CD4-positive, alpha-beta memory T cell (primary cell): Measurements from ENCODE around the gene CUL4A. TPM values are rescaled to one million over a fixed set of nuclear protein-coding genes. Genes with fewer than 3 reads are reported as not detected.
A peak's percentile ranks its signal among the peaks of the same experiment; 100 is the strongest.

Experiments used
- CTCF ChIA-PET: fragments of 350-600 bp; sonication (Branson Sonifier 250); formaldehyde crosslinking; loops from one replicate; lab custom pipeline; 2021; ENCODE audit warnings: inconsistent platforms; ENCODE audit not compliant: partially characterized antibody; lab: Charles Lee
- POLR2A ChIA-PET: fragments of 350-600 bp; sonication (Branson Sonifier 250); formaldehyde crosslinking; loops from one replicate; lab custom pipeline; 2021; ENCODE audit not compliant: partially characterized antibody; lab: Charles Lee
- DNase-seq, 5 donors: peaks; one replicate each; pipeline versions ENCODE4 v3.0.0 to v3.0.0-alpha.2; 2020 to 2022; ENCODE audit warnings: mixed read lengths in 1 of 5
- H3K27ac ChIP-seq: one replicate; pipeline ENCODE4 v1.7.0; 2013; ENCODE audit warnings: low read depth, low read length
- H3K27me3 ChIP-seq: 2 replicates; pipeline ENCODE4 v1.7.0; 2013; ENCODE audit warnings: mild to moderate bottlenecking, low read length, moderate library complexity; ENCODE audit not compliant: insufficient read depth
- H3K36me3 ChIP-seq: 2 replicates; pipeline ENCODE4 v1.7.0; 2013; ENCODE audit warnings: mild to moderate bottlenecking, low read length, moderate library complexity; ENCODE audit not compliant: insufficient read depth
- H3K4me1 ChIP-seq: 2 replicates; pipeline ENCODE4 v1.7.0; 2013; ENCODE audit warnings: mild to moderate bottlenecking, low read length, moderate library complexity; ENCODE audit not compliant: insufficient read depth
- H3K4me3 ChIP-seq, 2 donors: one replicate each; pipeline ENCODE4 v1.7.0; 2013; ENCODE audit warnings: low read length in 2 of 2, mild to moderate bottlenecking in 1 of 2
- H3K9me3 ChIP-seq, 2 donors: one replicate each; pipeline ENCODE4 v1.7.0; 2013; ENCODE audit warnings: low read length in 2 of 2, control low read depth in 1 of 2; ENCODE audit not compliant: control insufficient read depth in 1 of 2
- H3K27ac Mint-ChIP-seq, 7 donors: one replicate each; pipeline ENCODE4 v1.8.0; 2020 to 2021; ENCODE audit warnings: mixed read lengths in 7 of 7, mild to moderate bottlenecking in 6 of 7, inconsistent platforms in 3 of 7, moderate library complexity in 3 of 7
- H3K27me3 Mint-ChIP-seq, 2 donors: one replicate each; pipeline ENCODE4 v1.8.0; 2020 to 2021; ENCODE audit warnings: mixed read lengths in 2 of 2
- H3K36me3 Mint-ChIP-seq, 2 donors: one replicate each; pipeline ENCODE4 v1.8.0; 2020 to 2021; ENCODE audit warnings: mixed read lengths in 2 of 2, inconsistent platforms in 1 of 2, mild to moderate bottlenecking in 1 of 2
- H3K4me1 Mint-ChIP-seq, 4 donors: one replicate each; pipeline ENCODE4 v1.8.0; 2020 to 2021; ENCODE audit warnings: mixed read lengths in 4 of 4, mild to moderate bottlenecking in 1 of 4
- H3K4me3 Mint-ChIP-seq, 8 donors: one replicate each; pipeline ENCODE4 v1.8.0; 2020 to 2021; ENCODE audit warnings: mixed read lengths in 8 of 8, mild to moderate bottlenecking in 7 of 8, moderate library complexity in 6 of 8, inconsistent platforms in 3 of 8
- H3K9me3 Mint-ChIP-seq, 8 donors: one replicate each; pipeline ENCODE4 v1.8.0; 2020 to 2021; ENCODE audit warnings: mixed read lengths in 8 of 8, mild to moderate bottlenecking in 5 of 8, inconsistent platforms in 3 of 8, moderate library complexity in 1 of 8
- intact Hi-C: fragments of 100-400 bp; cut with micrococcal nuclease; formaldehyde crosslinking; loops from one replicate; pipeline ENCODE4 v1.15.1; 2023
- polyA plus RNA-seq, 2 donors: library from polyadenylated mRNA; unstranded; fragments of 300-500 nt; fragmentation: Illumina TruSeq; gene quantifications; one replicate each; pipeline ENCODE4 v1.2.3, GENCODE V29; 2021
- total RNA-seq, 2 experiments: library from RNA; stranded (reverse); gene quantifications; one replicate each; pipeline ENCODE4 v1.2.3, GENCODE V29; 2021

CUL4A gene
- total and polyA plus RNA-seq, 4 experiments from 2014 or later: 59.8 to 80.0 (median 74.2) TPM

DNA sequence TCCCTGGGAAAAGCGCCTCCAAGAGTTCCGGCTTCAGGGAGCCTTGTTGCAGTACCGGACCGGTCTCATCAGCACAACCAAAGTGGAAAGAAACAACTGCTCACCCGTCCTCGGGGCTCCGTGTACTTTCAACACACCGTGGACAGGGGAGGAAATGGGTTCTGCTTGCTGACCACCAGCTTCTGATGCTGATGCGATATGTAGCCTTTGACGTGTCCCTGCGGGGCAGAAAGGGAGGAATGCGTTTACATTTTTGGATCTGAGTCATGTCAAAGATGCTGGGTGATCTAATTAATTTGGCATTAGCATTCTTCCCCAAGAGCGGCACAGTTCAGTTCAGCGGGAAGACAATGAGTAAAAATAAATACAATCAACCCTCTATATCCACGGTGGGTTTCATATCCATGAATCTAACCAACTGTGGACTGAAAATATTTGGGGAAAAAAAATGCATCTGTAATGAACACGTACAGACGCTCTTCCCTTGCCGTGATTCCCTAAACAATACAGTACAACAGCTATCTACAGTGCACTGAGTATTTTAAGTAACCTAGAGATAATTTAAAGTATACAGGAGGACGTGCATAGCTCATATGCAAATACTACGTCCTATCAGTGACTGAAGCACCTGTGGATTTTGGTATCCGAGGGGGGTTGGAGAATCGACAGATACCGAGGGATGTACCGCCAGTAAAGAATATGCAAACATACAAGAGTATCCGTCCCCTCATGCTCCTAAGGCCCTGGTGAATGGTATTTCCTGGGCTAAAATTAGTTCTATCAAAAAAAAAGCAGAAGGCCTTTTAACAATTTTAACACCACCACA, 31.1 kb upstream of the CUL4A start:
- ChIA-PET CTCF (no interaction called here), POLR2A (interaction anchor here (0.5 to 3.6 kb wide), 3 partner anchors 31 to 994 kb away, joined by 3 to 20 read pairs (median 19); partner anchors contain the start of genes CUL4A and PCID2)
- intact Hi-C loops: no loop called here
- no peaks in the 10 kb centered on the region for H3K27me3 Mint-ChIP-seq
- DNase-seq: no peak
- peak overlapping the region; percentile 28 for H3K27ac ChIP-seq
- peaks cover 67% of the 10 kb centered on the region for H3K4me1 ChIP-seq
- peak overlapping the region in 4 of 8 donors; percentile 5 to 65 (median 28) for H3K4me3 Mint-ChIP-seq
- no peak overlapping the region for H3K4me3 ChIP-seq
- peak overlapping the region; percentile 8 to 81 (median 72) for H3K27ac Mint-ChIP-seq
- H3K9me3 Mint-ChIP-seq: peaks cover 0 to 5% (median 0%) of the 10 kb centered on the region in 8 donors
- H3K9me3 ChIP-seq: no peaks in the 10 kb centered on the region
- peaks cover 53 to 56% of the 10 kb centered on the region in 2 donors for H3K36me3 Mint-ChIP-seq
- peaks cover 43% of the 10 kb centered on the region for H3K36me3 ChIP-seq
- no peaks in the 10 kb centered on the region for H3K27me3 ChIP-seq
- H3K4me1 Mint-ChIP-seq: peaks cover 22 to 74% (median 44%) of the 10 kb centered on the region in 4 donors

DNA sequence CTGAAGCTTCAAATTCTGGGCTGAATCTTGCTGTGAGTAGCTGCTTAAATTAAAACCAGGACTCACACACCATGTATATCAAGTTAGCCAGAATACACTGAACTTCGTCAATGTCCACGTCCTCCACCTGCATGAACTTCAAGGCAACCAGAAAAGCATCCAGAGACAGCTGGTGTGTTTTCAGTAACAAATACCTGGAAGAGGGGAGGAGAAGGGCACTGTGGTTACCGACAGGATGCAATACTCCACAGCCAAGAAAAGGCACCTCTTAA, 30.6 kb upstream of the CUL4A start:
- no peaks in the 10 kb centered on the region for H3K9me3 ChIP-seq
- DNase-seq: no peak
- Mint-ChIP-seq H3K4me3 (no peak overlapping the region), H3K27me3 (no peaks in the 10 kb centered on the region), H3K36me3 (peaks cover 59 to 61% of the 10 kb centered on the region in 2 donors), H3K27ac (peak overlapping the region in 5 of 7 donors; percentile 8 to 81 (median 75)), H3K9me3 (peaks cover 0 to 5% (median 0%) of the 10 kb centered on the region in 8 donors), H3K4me1 (peaks cover 27 to 79% (median 49%) of the 10 kb centered on the region in 4 donors)
- peaks cover 72% of the 10 kb centered on the region for H3K4me1 ChIP-seq
- H3K36me3 ChIP-seq: peaks cover 49% of the 10 kb centered on the region
- ChIA-PET POLR2A (interaction anchor here (3.6 kb wide), 1 partner anchor 30 kb away, joined by 20 read pairs; the partner anchor contains the start of genes CUL4A and PCID2), CTCF (no interaction called here)
- intact Hi-C loops: no loop called here
- no peak overlapping the region for H3K4me3 ChIP-seq
- peak overlapping the region; percentile 17 for H3K27ac ChIP-seq
- no peaks in the 10 kb centered on the region for H3K27me3 ChIP-seq

DNA sequence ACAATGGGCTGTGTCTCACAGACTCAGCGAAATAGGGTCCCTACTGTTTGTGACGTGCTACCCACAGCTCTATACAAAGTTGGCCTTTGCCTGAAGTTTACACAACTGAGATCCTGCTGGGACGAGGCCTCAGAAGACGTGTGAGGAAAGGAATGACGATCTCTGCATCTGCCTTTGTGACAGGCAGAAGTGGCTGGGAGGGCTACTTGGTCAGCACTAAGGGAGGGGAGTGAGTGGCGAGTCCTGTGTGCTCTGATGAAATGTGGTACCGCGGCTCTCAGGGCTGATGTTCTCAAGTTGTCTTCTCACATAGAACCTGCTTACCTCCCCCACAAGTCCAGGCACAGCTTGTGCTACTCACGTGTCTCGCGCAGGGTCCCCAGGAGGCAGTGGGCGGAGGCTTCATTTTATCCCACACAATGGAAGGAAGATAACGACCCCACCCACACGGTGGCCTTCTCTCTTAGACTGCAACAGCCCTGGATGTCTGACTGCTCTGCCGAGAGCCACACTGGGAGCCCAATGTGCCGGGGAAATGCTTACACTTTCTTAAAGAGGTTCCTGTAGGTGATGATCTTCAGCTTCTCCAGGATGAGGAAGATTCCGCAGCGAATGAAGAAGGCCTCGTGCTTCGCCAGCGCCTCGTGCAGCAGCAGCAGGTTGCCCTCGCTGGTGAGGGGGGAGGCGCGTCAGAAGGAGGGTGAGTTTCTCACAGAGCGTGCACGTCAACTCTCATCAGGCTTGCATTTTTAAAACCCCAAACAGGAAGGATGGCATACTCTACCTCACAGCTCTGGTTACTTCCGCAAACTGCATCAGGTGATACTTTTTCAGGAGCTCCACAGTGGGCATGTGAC, 29.8 kb upstream of the CUL4A start:
- H3K27me3 Mint-ChIP-seq: no peaks in the 10 kb centered on the region
- Histone ChIP-seq H3K4me1 (peaks cover 80% of the 10 kb centered on the region), H3K27me3 (no peaks in the 10 kb centered on the region), H3K36me3 (peaks cover 51% of the 10 kb centered on the region), H3K4me3 (no peak overlapping the region), H3K27ac (peak overlapping the region; percentile 12), H3K9me3 (no peaks in the 10 kb centered on the region)
- H3K4me3 Mint-ChIP-seq: peak overlapping the region in 6 of 8 donors; percentile 43 to 83 (median 64)
- CTCF ChIA-PET: interaction anchor here (1.1 kb wide), 1 partner anchor 24 kb away, joined by 5 read pairs; no protein-coding TSS in a partner anchor
- POLR2A ChIA-PET: interaction anchor here (0.8 to 3.6 kb wide), 3 partner anchors 23 to 30 kb away, joined by 3 to 20 read pairs (median 3); partner anchors contain the start of genes CUL4A and PCID2
- peaks cover 56 to 63% of the 10 kb centered on the region in 2 donors for H3K36me3 Mint-ChIP-seq
- peaks cover 27 to 85% (median 49%) of the 10 kb centered on the region in 4 donors for H3K4me1 Mint-ChIP-seq
- intact Hi-C loops: no loop called here
- peak overlapping the region; percentile 87 to 99 (median 95) for H3K27ac Mint-ChIP-seq
- DNase-seq: peak in 4 of 5 donors; percentile 53 to 69 (median 68)
- H3K9me3 Mint-ChIP-seq: peaks cover 0 to 5% (median 0%) of the 10 kb centered on the region in 8 donors

DNA sequence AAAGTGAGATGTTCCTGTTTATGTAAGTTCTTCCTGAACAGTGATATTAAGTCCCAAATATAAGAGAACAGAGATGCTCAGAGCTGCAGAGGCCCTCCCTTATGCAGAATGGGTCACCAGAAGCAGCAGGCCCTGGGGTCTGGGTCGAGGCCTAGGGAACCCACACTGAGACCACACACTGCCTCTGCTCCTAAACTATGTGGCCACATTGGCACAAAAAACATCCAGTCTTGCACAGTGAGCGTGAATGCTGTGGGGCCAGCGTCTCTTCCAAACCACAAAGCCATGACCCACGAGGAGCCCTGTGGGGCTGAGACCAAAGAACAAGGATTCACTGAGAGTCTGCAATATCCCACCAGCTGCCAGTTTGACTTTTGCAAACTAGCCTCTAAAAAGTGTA, 27.4 kb upstream of the CUL4A start:
- Histone ChIP-seq H3K4me1 (peaks cover 82% of the 10 kb centered on the region), H3K27me3 (no peaks in the 10 kb centered on the region), H3K36me3 (peaks cover 56% of the 10 kb centered on the region), H3K27ac (no peak overlapping the region), H3K9me3 (no peaks in the 10 kb centered on the region), H3K4me3 (no peak overlapping the region)
- POLR2A ChIA-PET: interaction anchor here (1.3 to 7.4 kb wide), 2 partner anchors 12 to 26 kb away, joined by 5 to 66 read pairs; partner anchors contain the start of genes CUL4A and PCID2
- Mint-ChIP-seq H3K9me3 (peaks cover 0 to 5% (median 0%) of the 10 kb centered on the region in 8 donors), H3K4me1 (peaks cover 33 to 86% (median 56%) of the 10 kb centered on the region in 4 donors), H3K4me3 (no peak overlapping the region), H3K27me3 (no peaks in the 10 kb centered on the region), H3K36me3 (peaks cover 54 to 65% of the 10 kb centered on the region in 2 donors), H3K27ac (peak overlapping the region; percentile 22 to 98 (median 63))
- DNase-seq: no peak
- intact Hi-C loops: no loop called here
- CTCF ChIA-PET: no interaction called here

DNA sequence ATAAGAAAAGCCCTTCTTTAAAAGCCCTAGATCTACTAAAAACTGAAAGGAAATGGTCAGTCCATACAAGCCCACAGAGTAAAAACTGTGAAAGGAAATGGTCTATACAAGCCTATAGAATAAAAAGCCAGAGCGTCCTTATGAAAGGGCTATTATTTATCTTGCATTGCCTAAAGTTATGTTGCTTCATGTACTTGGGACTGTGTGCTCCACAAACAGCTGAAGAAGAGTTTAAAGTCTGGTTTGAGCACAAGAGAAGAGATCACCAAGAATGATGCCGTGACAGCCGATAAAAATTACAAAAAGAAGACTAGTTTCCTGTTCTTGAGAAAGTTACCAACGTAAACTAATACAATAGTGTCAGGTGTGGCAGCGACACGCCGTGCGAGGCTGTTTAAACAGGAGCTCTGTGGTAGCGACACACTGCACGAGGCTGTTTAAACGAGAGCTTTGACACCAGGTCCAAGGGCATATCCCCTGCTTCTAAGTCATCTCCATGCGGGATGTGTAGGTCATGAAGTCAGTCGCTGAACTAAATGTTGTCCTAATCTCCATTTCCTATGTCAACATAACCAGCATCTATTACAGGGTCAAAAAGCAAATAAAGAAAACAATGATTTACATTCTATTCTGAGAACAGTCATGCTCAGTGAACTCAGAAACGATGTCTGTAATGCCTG, 25.8 kb upstream of the CUL4A start:
- peaks cover 60% of the 10 kb centered on the region for H3K36me3 ChIP-seq
- Mint-ChIP-seq H3K27ac (peak overlapping the region; percentile 67 to 92 (median 84)), H3K36me3 (peaks cover 55 to 69% of the 10 kb centered on the region in 2 donors), H3K27me3 (no peaks in the 10 kb centered on the region), H3K4me3 (peak overlapping the region in 7 of 8 donors; percentile 6 to 71 (median 62)), H3K9me3 (peaks cover 0 to 5% (median 0%) of the 10 kb centered on the region in 8 donors), H3K4me1 (peaks cover 36 to 87% (median 56%) of the 10 kb centered on the region in 4 donors)
- H3K27me3 ChIP-seq: no peaks in the 10 kb centered on the region
- H3K9me3 ChIP-seq: no peaks in the 10 kb centered on the region
- no peak overlapping the region for H3K4me3 ChIP-seq
- intact Hi-C loops: loop anchor here (2.0 kb wide), 2 partner anchors 25 to 31 kb away; partner anchors contain the start of genes CUL4A and PCID2
- H3K4me1 ChIP-seq: peaks cover 71% of the 10 kb centered on the region
- ChIA-PET POLR2A (interaction anchor here (0.9 to 7.4 kb wide), 2 partner anchors 20 to 25 kb away, joined by 3 to 66 read pairs; partner anchors contain the start of genes CUL4A and PCID2), CTCF (interaction anchor here (2.5 kb wide), 1 partner anchor 26 kb away, joined by 8 read pairs; the partner anchor contains the start of genes CUL4A and PCID2)
- H3K27ac ChIP-seq: no peak overlapping the region
- DNase-seq: peak in 1 of 5 donors; percentile 19
